ENCODE measurements around the gene SEC31B. TPM values are rescaled to one million over a fixed set of nuclear protein-coding genes. Genes with fewer than 3 reads are reported as not detected.

The SEC31B gene
- total and polyA plus RNA-seq, 2 of the 8 experiments (the other 6 are each of a cell fraction or from before 2014, with no cell fraction given) = 4.1 to 5.3 TPM

DNA sequence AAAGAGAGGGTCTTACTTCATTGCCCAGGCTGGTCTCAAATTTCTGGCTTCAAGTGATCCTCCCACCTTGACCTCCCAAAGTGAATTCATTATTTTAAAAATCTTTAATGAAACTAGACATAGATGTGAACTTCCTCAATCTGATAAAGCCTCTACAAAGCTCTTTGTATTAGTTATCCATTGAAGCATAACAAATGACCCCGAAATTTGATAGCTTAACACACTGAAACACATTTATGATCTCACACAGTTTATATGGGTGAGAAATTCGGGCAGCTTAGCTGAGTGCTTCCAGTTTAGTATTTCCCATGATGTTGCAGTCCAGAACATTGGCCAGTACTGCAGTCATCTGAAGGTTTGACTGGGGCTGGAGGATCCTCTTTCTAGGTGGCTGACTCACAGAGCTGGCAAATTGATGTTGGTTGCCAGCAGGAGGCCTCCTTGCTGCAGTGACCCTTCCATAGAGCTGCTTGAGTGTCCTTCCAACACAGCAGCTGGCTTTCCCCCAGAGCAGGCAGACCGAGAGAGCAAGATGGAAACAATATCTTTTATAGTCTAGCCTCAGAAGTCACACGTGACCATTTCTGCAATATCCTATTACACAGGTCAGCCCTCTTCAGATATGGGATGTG, 73.4 kb downstream of the SEC31B start (continued):
- TF ChIP-seq, protein P1, sequence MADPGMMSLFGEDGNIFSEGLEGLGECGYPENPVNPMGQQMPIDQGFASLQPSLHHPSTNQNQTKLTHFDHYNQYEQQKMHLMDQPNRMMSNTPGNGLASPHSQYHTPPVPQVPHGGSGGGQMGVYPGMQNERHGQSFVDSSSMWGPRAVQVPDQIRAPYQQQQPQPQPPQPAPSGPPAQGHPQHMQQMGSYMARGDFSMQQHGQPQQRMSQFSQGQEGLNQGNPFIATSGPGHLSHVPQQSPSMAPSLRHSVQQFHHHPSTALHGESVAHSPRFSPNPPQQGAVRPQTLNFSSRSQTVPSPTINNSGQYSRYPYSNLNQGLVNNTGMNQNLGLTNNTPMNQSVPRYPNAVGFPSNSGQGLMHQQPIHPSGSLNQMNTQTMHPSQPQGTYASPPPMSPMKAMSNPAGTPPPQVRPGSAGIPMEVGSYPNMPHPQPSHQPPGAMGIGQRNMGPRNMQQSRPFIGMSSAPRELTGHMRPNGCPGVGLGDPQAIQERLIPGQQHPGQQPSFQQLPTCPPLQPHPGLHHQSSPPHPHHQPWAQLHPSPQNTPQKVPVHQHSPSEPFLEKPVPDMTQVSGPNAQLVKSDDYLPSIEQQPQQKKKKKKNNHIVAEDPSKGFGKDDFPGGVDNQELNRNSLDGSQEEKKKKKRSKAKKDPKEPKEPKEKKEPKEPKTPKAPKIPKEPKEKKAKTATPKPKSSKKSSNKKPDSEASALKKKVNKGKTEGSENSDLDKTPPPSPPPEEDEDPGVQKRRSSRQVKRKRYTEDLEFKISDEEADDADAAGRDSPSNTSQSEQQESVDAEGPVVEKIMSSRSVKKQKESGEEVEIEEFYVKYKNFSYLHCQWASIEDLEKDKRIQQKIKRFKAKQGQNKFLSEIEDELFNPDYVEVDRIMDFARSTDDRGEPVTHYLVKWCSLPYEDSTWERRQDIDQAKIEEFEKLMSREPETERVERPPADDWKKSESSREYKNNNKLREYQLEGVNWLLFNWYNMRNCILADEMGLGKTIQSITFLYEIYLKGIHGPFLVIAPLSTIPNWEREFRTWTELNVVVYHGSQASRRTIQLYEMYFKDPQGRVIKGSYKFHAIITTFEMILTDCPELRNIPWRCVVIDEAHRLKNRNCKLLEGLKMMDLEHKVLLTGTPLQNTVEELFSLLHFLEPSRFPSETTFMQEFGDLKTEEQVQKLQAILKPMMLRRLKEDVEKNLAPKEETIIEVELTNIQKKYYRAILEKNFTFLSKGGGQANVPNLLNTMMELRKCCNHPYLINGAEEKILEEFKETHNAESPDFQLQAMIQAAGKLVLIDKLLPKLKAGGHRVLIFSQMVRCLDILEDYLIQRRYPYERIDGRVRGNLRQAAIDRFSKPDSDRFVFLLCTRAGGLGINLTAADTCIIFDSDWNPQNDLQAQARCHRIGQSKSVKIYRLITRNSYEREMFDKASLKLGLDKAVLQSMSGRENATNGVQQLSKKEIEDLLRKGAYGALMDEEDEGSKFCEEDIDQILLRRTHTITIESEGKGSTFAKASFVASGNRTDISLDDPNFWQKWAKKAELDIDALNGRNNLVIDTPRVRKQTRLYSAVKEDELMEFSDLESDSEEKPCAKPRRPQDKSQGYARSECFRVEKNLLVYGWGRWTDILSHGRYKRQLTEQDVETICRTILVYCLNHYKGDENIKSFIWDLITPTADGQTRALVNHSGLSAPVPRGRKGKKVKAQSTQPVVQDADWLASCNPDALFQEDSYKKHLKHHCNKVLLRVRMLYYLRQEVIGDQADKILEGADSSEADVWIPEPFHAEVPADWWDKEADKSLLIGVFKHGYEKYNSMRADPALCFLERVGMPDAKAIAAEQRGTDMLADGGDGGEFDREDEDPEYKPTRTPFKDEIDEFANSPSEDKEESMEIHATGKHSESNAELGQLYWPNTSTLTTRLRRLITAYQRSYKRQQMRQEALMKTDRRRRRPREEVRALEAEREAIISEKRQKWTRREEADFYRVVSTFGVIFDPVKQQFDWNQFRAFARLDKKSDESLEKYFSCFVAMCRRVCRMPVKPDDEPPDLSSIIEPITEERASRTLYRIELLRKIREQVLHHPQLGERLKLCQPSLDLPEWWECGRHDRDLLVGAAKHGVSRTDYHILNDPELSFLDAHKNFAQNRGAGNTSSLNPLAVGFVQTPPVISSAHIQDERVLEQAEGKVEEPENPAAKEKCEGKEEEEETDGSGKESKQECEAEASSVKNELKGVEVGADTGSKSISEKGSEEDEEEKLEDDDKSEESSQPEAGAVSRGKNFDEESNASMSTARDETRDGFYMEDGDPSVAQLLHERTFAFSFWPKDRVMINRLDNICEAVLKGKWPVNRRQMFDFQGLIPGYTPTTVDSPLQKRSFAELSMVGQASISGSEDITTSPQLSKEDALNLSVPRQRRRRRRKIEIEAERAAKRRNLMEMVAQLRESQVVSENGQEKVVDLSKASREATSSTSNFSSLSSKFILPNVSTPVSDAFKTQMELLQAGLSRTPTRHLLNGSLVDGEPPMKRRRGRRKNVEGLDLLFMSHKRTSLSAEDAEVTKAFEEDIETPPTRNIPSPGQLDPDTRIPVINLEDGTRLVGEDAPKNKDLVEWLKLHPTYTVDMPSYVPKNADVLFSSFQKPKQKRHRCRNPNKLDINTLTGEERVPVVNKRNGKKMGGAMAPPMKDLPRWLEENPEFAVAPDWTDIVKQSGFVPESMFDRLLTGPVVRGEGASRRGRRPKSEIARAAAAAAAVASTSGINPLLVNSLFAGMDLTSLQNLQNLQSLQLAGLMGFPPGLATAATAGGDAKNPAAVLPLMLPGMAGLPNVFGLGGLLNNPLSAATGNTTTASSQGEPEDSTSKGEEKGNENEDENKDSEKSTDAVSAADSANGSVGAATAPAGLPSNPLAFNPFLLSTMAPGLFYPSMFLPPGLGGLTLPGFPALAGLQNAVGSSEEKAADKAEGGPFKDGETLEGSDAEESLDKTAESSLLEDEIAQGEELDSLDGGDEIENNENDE (IDR thresholded peaks at IDR 0.05; ENCODE audit: insufficient replicate concordance, low read length) = no peak
- TF ChIP-seq EZH2 (IDR thresholded peaks at IDR 0.05; ENCODE audit: low read depth, low read length, severe bottlenecking) (no peak), SIX5 (IDR thresholded peaks at IDR 0.05; ENCODE audit: low read depth, low read length) (no peak), CHD2 (IDR thresholded peaks at IDR 0.05; ENCODE audit: low read length) (no peak)
- TF ChIP-seq, protein P2, sequence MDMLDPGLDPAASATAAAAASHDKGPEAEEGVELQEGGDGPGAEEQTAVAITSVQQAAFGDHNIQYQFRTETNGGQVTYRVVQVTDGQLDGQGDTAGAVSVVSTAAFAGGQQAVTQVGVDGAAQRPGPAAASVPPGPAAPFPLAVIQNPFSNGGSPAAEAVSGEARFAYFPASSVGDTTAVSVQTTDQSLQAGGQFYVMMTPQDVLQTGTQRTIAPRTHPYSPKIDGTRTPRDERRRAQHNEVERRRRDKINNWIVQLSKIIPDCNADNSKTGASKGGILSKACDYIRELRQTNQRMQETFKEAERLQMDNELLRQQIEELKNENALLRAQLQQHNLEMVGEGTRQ (IDR thresholded peaks at IDR 0.05; ENCODE audit: low read length) = no peak

Measured in H1 (cell line).